Measurements from ENCODE around the gene PLXDC2.

DNA sequence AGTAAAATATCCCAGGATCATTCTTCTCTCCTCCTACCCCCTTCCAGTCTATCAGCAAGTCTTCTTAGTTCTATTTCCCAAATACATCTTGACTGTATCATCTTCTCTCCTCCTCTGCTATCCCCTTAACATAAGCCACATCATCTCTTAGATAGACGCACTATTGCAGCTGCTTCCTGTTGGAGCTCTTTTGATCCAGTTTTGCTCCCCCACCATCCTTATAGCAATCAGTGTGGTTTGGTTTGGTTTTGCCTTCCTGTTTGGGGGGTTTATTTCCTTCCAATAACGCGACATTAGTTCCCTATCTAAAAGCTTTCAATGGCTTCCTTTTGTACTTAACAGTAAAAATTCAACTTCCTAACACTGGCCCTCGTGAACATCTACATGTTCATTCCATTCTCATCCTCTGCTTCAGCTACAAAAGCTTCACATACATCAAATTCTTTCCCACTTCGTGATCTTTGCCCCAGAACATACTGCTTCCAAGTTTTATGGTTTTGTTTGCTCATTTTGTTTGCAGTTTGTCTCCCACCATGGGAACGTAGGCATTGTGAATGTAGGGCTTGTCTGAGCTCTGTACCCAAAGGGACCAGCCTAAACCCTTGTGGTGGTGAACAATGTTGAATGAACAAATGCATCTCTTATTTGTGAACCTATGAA, 33.7 kb upstream of the PLXDC2 start:
- TF ChIP-seq, protein P1, sequence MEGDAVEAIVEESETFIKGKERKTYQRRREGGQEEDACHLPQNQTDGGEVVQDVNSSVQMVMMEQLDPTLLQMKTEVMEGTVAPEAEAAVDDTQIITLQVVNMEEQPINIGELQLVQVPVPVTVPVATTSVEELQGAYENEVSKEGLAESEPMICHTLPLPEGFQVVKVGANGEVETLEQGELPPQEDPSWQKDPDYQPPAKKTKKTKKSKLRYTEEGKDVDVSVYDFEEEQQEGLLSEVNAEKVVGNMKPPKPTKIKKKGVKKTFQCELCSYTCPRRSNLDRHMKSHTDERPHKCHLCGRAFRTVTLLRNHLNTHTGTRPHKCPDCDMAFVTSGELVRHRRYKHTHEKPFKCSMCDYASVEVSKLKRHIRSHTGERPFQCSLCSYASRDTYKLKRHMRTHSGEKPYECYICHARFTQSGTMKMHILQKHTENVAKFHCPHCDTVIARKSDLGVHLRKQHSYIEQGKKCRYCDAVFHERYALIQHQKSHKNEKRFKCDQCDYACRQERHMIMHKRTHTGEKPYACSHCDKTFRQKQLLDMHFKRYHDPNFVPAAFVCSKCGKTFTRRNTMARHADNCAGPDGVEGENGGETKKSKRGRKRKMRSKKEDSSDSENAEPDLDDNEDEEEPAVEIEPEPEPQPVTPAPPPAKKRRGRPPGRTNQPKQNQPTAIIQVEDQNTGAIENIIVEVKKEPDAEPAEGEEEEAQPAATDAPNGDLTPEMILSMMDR (IDR thresholded peaks at IDR 0.05; ENCODE audit: borderline replicate concordance, extremely low read depth, low read length, poor library complexity, severe bottlenecking): no peak
- no peak for TF ChIP-seq EZH2 (IDR thresholded peaks at IDR 0.05; ENCODE audit: borderline replicate concordance, low read depth, low read length, severe bottlenecking)

All from DND-41 (cell line).